Body of pancreas (tissue), 4 donors: Measurements from ENCODE around the gene CAV2. TPM values are rescaled to one million over a fixed set of nuclear protein-coding genes. Genes with fewer than 3 reads are reported as not detected.
A peak's percentile ranks its signal among the peaks of the same experiment; 100 is the strongest.

Experiments
- ATAC-seq: fragments of 150-250 bp; one replicate; pipeline ENCODE4 v1.9.1; 2016
- DNase-seq, 4 donors: peaks; one replicate each; pipeline ENCODE4 v3.0.0-alpha.2; 2019
- H3K27ac ChIP-seq, 4 donors: fragments of 200-600 bp; sonication (generic); 1 replicate in 3 of 4; 2 replicates in 1 of 4; pipeline versions ENCODE4 v1.5.1 to v1.6.1; 2016 to 2019; ENCODE audit warnings: mild to moderate bottlenecking in 1 of 4, mixed read lengths in 1 of 4, moderate library complexity in 1 of 4
- H3K27me3 ChIP-seq, 2 donors: fragments of 200-600 bp; sonication (generic); one replicate each; pipeline ENCODE4 v1.6.0; 2016; ENCODE audit warnings: mild to moderate bottlenecking in 1 of 2
- H3K36me3 ChIP-seq, 2 donors: fragments of 200-600 bp; sonication (generic); replicated peaks in 1 of 2; 2 replicates each; pipeline ENCODE4 v1.5.1; 2016; ENCODE audit warnings: low read depth in 2 of 2; ENCODE audit not compliant: insufficient read depth in 1 of 2
- H3K4me1 ChIP-seq: fragments of 200-600 bp; sonication (generic); one replicate; pipeline ENCODE4 v1.6.0; 2016
- H3K4me3 ChIP-seq, 2 donors: fragments of 200-600 bp; sonication (generic); 1 replicate in 1 of 2; 2 replicates in 1 of 2; pipeline ENCODE4 v1.5.1; 2016 to 2019
- H3K9me3 ChIP-seq, 3 donors: fragments of 200-600 bp; sonication (generic); 1 replicate in 2 of 3; 2 replicates in 1 of 3; pipeline ENCODE4 v1.5.1; 2016
- CTCF ChIP-seq, 7 experiments: fragments of 450-650 bp in 4 of 7; fragments of 200-600 bp in 3 of 7; sonication (generic) in 3 of 7; IDR thresholded peaks; one replicate each; pipeline ENCODE4 v1.5.1; 2016 to 2019; ENCODE audit warnings: antibody characterized with exemption in 7 of 7
- POLR2A ChIP-seq, 3 donors: fragments of 450-650 bp; IDR thresholded peaks; one replicate each; pipeline ENCODE4 v1.6.1; 2016; ENCODE audit warnings: antibody characterized with exemption in 3 of 3, mild to moderate bottlenecking in 2 of 3
- WGBS, 2 donors: methylation state at CpG; one replicate each; pipeline ENCODE4 v1.1.5; 2017; 5-methylcytosine and 5-hydroxymethylcytosine counted together
- intact Hi-C: fragments of 100-400 bp; cut with DNase I; formaldehyde crosslinking; loops from one replicate; pipeline ENCODE4 v1.15.1; 2023
- total RNA-seq, 2 donors: library from RNA; depleted of rRNA; stranded (reverse); fragments of >200 nt; gene quantifications; one replicate each; pipeline ENCODE4 v1.1.0, GENCODE V29; 2016

Gene CAV2
- total RNA-seq, 2 donors from 2014 or later: 47.0 to 51.1 TPM

DNA sequence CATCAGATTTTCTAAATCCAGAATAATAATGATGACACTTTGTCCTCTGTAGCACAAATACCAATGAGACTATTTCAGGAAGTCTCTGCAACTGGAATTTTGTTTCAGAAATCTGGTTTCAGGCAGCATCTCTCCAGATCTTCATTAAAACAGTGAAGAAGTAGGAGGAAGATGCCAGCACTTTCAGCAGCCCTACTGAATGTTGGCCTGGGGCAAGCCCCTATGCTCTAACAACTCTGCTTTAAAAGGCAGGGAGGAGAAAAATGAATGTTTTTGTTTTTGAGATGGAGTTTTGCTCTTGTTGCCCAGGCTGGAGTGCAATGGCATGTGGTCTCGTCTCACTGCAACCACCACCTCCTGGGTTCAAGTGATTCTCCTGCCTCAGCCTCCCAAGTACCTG is 18.1 kb downstream of the CAV2 start:
- Histone ChIP-seq H3K27ac (no peak overlapping the region), H3K36me3 (no peaks in the 10 kb centered on the region), H3K4me3 (no peak overlapping the region), H3K27me3 (no peaks in the 10 kb centered on the region), H3K9me3 (no peaks in the 10 kb centered on the region), H3K4me1 (no peaks in the 10 kb centered on the region)
- TF ChIP-seq POLR2A (IDR thresholded peaks at IDR 0.05): no peak
- no peak for TF ChIP-seq CTCF (IDR thresholded peaks at IDR 0.05)
- ATAC-seq: no peak
- DNase-seq: no peak
- intact Hi-C loops: no loop called here
- 88 to 92% methylated on average over 1 of the region's 1 CpG for WGBS, 2 donors

DNA sequence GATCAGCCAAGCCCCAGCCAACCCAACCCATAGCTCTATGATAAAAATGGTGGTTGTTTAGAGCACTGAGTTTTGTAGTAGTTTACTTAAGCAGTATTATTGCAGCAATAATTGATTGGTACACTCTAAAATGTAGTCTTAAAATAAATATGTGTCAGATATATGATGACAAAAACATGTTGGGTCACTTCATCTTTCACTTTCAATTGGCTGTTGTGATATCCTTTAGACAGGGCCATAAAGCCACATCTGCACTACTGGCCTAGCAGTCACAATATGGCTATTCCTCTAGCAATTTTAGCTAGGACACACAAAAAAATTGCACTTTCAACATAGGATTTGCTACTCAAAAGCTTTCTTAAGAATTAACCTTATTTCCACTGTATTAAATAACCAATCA is 19.4 kb downstream of the CAV2 start:
- ATAC-seq (no peak), DNase-seq (no peak)
- TF ChIP-seq POLR2A (IDR thresholded peaks at IDR 0.05) (no peak), CTCF (IDR thresholded peaks at IDR 0.05) (no peak)
- H3K4me1 ChIP-seq: no peaks in the 10 kb centered on the region
- intact Hi-C loops: no loop called here
- no peak overlapping the region for H3K4me3 ChIP-seq
- no peaks in the 10 kb centered on the region for H3K27me3 ChIP-seq
- no peaks in the 10 kb centered on the region for H3K36me3 ChIP-seq
- H3K27ac ChIP-seq: no peak overlapping the region
- H3K9me3 ChIP-seq: no peaks in the 10 kb centered on the region

GRCh38 chr7:116521046-116521664 is 21.6 kb downstream of the CAV2 start:
- H3K27ac ChIP-seq: no peak overlapping the region
- no peak for TF ChIP-seq POLR2A (IDR thresholded peaks at IDR 0.05)
- no peak for TF ChIP-seq CTCF (IDR thresholded peaks at IDR 0.05)
- ATAC-seq: no peak
- H3K9me3 ChIP-seq: no peaks in the 10 kb centered on the region
- H3K27me3 ChIP-seq: no peaks in the 10 kb centered on the region
- DNase-seq: no peak
- no peak overlapping the region for H3K4me3 ChIP-seq
- peaks cover 13% of the 10 kb centered on the region for H3K4me1 ChIP-seq
- whole genome bisulfite sequencing, 2 donors: 77 to 83% methylated on average over 6 of the region's 6 CpGs
- intact Hi-C loops: loop anchor here (10.0 kb wide), 1 partner anchor 256 kb away; no protein-coding TSS in a partner anchor
- H3K36me3 ChIP-seq: no peaks in the 10 kb centered on the region

- peaks cover 19% of the 10 kb centered on the region for H3K4me1 ChIP-seq
- H3K4me3 ChIP-seq: no peak overlapping the region
- no peaks in the 10 kb centered on the region for H3K36me3 ChIP-seq
- no peak for ATAC-seq
- H3K27ac ChIP-seq: peak overlapping the region in 2 of 4 donors; percentile 19 to 38
- H3K27me3 ChIP-seq: no peaks in the 10 kb centered on the region
- H3K9me3 ChIP-seq: no peaks in the 10 kb centered on the region
- no peak for DNase-seq
- WGBS, 2 donors: 56 to 61% methylated on average over 5 of the region's 5 CpGs
- no peak for TF ChIP-seq POLR2A (IDR thresholded peaks at IDR 0.05)
- no peak for TF ChIP-seq CTCF (IDR thresholded peaks at IDR 0.05)
- intact Hi-C loops: loop anchor here (10.0 kb wide), 1 partner anchor 257 kb away; no protein-coding TSS in a partner anchor
Measured at GRCh38 chr7:116522247-116522646, 22.7 kb downstream of the CAV2 start.

GRCh38 chr7:116524221-116524608 is 24.7 kb downstream of the CAV2 start:
- DNase-seq: no peak
- peaks cover 19% of the 10 kb centered on the region for H3K4me1 ChIP-seq
- intact Hi-C loops: loop anchor here (10.0 kb wide), 1 partner anchor 259 kb away; no protein-coding TSS in a partner anchor
- peak overlapping the region in 2 of 4 donors; percentile 35 to 61 for H3K27ac ChIP-seq
- no peak for ATAC-seq
- no peak overlapping the region for H3K4me3 ChIP-seq
- 39 to 45% methylated on average over 8 to 10 of the region's 10 CpGs for WGBS, 2 donors
- TF ChIP-seq CTCF (IDR thresholded peaks at IDR 0.05): no peak
- no peak for TF ChIP-seq POLR2A (IDR thresholded peaks at IDR 0.05)
- H3K36me3 ChIP-seq: no peaks in the 10 kb centered on the region
- no peaks in the 10 kb centered on the region for H3K27me3 ChIP-seq
- H3K9me3 ChIP-seq: no peaks in the 10 kb centered on the region
